Measurements from ENCODE around the gene GLIS2.
A peak's percentile ranks its signal among the peaks of the same experiment; 100 is the strongest.
"Not testable (repeated sequence)": the region's sequence is repeated elsewhere in the genome, so short reads cannot be mapped to it uniquely, and the experiment has no call there.

The GLIS2 gene

DNA sequence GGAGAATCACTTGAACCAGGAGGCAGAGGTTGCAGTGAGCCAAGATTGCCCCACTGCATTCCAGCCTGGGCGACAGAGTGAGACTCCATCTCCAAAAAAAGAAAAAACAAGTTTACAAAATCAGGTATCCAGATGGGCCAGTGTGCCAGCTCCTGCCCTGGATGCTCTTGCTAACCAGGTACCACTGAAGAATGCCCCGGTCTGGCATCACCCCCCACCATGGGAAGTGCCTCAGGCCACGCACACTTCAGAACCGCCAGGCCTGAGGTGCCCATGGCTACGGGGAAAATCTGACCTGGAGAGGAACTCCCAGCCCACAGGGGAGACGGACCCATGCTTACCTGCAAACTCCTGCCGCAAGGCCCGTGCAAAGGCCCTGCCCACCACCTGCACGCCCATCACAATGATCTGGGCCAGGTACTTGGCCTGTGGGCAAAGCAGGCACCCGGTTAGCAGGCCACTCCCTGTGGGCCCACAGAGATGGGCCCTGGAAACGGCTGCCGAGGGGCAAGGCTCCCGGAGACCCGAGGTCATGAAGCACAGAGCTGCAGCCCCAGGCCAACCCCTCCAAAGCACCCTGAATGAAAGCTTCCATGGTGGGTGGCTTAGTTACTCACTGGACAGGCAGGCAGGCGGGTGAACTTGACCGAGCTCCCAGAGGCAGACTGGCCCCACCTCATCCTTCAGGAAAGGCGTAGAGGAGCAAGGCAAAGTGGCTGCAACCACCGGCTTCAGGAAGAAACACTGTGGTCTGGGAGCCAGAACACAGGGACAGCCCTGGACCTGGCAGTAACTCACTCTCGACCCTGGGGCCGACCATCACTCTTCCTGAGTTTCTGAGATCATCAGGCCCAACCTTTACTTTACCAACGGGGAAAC lies 27.2 kb downstream of the GLIS2 start:
- Mint-ChIP-seq H3K36me3 (ENCODE audit: low read depth) (peaks cover 6% of the 10 kb centered on the region), H3K4me1 (peaks cover 7% of the 10 kb centered on the region), H3K27ac (peak overlapping the region in 1 of 3 experiments; percentile 51), H3K9me3 (no peaks in the 10 kb centered on the region), H3K4me3 (no peak overlapping the region), H3K27me3 (ENCODE audit: low read depth) (no peaks in the 10 kb centered on the region)
- TF ChIP-seq, protein P1, sequence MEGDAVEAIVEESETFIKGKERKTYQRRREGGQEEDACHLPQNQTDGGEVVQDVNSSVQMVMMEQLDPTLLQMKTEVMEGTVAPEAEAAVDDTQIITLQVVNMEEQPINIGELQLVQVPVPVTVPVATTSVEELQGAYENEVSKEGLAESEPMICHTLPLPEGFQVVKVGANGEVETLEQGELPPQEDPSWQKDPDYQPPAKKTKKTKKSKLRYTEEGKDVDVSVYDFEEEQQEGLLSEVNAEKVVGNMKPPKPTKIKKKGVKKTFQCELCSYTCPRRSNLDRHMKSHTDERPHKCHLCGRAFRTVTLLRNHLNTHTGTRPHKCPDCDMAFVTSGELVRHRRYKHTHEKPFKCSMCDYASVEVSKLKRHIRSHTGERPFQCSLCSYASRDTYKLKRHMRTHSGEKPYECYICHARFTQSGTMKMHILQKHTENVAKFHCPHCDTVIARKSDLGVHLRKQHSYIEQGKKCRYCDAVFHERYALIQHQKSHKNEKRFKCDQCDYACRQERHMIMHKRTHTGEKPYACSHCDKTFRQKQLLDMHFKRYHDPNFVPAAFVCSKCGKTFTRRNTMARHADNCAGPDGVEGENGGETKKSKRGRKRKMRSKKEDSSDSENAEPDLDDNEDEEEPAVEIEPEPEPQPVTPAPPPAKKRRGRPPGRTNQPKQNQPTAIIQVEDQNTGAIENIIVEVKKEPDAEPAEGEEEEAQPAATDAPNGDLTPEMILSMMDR (IDR thresholded peaks at IDR 0.05; ENCODE audit: unreplicated experiment in 3 of 3): no peak

DNA sequence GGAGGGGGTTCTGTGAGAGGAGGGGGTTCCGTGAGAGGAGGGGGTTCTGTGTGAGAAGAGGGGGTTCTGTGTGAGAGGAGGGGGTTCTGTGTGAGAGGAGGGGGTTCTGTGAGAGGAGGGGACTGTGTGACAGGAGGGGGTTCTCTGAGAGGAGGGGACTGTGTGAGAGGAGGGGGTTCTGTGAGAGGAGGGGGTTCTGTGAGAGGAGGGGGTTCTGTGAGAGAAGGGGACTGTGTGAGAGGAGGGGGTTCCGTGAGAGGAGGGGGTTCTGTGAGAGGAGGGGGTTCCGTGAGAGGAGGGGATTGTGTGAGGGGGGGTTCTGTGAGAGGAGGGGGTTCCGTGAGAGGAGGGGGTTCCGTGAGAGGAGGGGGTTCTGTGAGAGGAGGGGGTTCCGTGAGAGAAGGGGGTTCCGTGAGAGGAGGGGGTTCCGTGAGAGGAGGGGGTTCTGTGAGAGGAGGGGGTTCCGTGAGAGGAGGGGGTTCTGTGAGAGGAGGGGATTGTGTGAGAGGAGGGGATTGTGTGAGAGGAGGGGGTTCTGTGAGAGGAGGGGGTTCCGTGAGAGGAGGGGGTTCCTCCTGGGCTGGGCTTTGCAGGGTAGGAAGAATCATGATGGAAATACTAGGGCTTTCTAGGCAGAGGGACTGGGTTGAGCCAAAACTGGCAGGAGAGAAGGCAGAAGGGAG lies 28.6 kb downstream of the GLIS2 start:
- H3K27ac Mint-ChIP-seq: peak overlapping the region in 2 of 3 experiments; percentile 49 to 59
- not testable (repeated sequence) for H3K27me3 Mint-ChIP-seq (ENCODE audit: low read depth); H3K36me3 Mint-ChIP-seq (ENCODE audit: low read depth); H3K4me3 Mint-ChIP-seq; H3K4me1 Mint-ChIP-seq; H3K9me3 Mint-ChIP-seq

DNA sequence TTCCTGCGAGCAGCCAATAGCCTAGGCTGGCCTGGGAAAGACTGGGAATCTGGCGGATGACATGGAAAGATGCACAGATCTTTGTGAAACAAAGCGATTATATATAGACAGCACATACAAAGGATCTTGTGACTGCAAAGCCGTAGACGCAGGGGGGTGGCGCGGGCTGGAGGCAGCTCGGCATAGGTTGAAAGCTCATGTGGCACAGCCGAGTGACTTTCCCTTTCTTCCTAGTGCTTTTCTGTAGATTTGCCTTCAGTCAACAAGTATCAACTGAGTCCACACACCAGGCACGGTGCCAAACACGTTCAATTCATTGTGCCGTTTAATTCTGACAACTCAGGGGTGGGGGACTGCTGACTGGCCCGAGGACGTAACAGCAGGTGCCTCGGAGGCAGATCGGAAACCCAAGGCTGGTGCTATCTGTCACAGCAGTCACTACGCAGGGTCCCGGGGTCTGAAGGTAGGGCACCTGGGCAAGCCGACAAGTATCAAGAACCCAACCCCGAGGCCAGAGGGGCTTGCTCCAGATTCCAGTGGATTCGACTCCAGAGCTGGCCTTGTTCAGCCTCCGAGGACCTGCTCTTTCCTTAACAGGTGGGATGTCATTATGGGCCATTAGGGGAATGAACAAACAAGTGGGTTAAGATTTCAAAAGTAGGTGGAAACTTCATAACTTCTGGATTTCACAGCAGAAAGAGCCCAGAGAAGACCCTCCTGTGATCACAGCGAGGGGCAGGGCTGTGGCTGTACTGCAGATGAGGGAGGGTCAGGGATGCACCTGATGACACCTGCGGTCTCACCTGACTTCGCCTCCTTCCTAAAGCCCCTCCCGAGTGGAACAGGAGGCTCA lies 29.3 kb downstream of the GLIS2 start:
- Mint-ChIP-seq H3K36me3 (ENCODE audit: low read depth) (peaks cover 9% of the 10 kb centered on the region), H3K27ac (peak overlapping the region in 2 of 3 experiments; percentile 49 to 59), H3K4me1 (no peaks in the 10 kb centered on the region), H3K27me3 (ENCODE audit: low read depth) (no peaks in the 10 kb centered on the region), H3K4me3 (no peak overlapping the region), H3K9me3 (no peaks in the 10 kb centered on the region)
- TF ChIP-seq, protein P1 (IDR thresholded peaks at IDR 0.05; ENCODE audit: unreplicated experiment in 3 of 3): no peak

DNA sequence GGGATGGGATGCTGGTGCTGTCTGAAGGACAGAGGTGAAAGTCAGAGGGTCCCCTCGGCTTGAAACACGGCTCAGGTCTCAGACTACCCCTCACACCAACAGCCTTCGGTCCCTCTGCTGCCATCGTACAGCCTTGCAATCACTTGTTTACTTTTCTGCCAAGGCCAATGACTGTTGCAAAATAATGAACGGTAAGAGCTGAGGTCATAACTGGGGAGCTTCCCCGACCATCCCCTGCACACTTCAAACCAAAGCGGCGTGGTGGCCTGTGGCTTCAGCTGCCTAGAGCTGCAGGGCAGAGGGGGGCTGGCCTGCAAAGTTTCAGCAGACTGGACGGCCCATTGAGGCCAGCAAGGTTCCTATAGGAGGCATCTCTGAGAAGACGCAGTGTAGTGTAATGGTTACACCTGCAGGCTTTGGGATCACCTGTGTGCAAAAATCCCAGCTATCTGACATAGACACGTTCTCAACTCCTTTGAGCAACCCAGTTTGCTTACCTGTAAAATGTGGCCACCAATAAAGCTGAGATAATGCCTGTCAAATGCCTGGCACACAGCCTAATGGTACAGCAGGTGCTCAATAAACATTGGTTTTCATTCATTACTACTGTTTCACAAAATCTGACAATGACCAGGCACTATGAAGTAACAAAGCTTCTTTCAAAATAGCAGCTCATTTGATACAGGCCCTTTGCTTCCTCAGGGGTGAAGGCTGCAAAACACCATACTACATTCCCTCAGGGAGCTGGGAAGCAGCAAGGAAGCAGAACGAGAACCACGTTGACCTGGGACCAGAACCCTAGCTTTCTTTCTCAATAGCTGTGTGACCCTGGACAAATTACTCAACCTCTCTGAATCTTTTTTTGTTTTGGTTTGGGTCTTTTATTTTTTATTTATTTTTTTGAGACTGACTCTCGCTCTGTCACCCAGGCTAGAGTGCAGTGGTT lies 30.2 kb downstream of the GLIS2 start:
- no peaks in the 10 kb centered on the region for H3K27me3 Mint-ChIP-seq (ENCODE audit: low read depth)

DNA sequence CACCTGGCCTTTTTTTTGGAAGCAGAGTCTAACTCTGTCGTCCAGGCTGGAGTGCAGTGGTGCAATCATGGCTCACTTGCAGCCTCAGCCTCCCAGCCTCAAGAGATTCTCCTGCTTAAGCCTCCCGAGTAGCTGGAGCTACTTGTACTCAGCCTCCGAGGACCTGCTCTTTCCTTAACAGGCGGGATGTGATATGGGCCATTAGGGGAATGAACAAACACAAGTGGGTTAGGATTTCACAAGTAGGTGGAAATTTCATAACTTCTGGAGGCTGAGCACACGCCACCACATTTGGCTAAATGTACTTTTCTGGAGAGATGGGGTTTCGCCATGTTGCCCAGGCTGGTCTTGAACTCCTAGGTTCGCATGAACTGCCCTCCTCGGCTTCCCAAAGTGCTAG lies 31.1 kb downstream of the GLIS2 start:
- Mint-ChIP-seq H3K27ac (no peak overlapping the region), H3K27me3 (ENCODE audit: low read depth) (no peaks in the 10 kb centered on the region)

More for the DNA sequence above, 30.2 kb downstream of the GLIS2 start:
- Mint-ChIP-seq H3K4me1 (peaks cover 5% of the 10 kb centered on the region), H3K36me3 (ENCODE audit: low read depth) (peaks cover 9% of the 10 kb centered on the region), H3K4me3 (no peak overlapping the region), H3K9me3 (no peaks in the 10 kb centered on the region), H3K27ac (no peak overlapping the region)
- TF ChIP-seq, protein P1 (IDR thresholded peaks at IDR 0.05; ENCODE audit: unreplicated experiment in 3 of 3): no peak

More for the DNA sequence above, 31.1 kb downstream of the GLIS2 start:
- TF ChIP-seq, protein P1 (IDR thresholded peaks at IDR 0.05; ENCODE audit: unreplicated experiment in 3 of 3): no peak
- no peaks in the 10 kb centered on the region for H3K9me3 Mint-ChIP-seq
- peak overlapping the region in 2 of 3 experiments; percentile 36 to 56 for H3K4me3 Mint-ChIP-seq
- H3K36me3 Mint-ChIP-seq (ENCODE audit: low read depth): peaks cover 9% of the 10 kb centered on the region
- peaks cover 12% of the 10 kb centered on the region for H3K4me1 Mint-ChIP-seq
